AG10803 (cell line): ENCODE data around the gene ZNF30.

ENCODE experiments used
- DNase-seq: peaks from one replicate; pipeline ENCODE4 v3.0.0; 2010; ENCODE audit warnings: low read depth
- H3K4me3 ChIP-seq: 2 replicates; pipeline ENCODE4 v1.5.1; 2011; ENCODE audit warnings: mild to moderate bottlenecking, low read length, control low read depth
- TF ChIP-seq, protein P1 (sequence below): conservative IDR thresholded peaks from 2 replicates; pipeline ENCODE4 v1.5.1; 2011; ENCODE audit warnings: mild to moderate bottlenecking, low read length, control low read depth, inconsistent platforms

The ZNF30 gene

DNA sequence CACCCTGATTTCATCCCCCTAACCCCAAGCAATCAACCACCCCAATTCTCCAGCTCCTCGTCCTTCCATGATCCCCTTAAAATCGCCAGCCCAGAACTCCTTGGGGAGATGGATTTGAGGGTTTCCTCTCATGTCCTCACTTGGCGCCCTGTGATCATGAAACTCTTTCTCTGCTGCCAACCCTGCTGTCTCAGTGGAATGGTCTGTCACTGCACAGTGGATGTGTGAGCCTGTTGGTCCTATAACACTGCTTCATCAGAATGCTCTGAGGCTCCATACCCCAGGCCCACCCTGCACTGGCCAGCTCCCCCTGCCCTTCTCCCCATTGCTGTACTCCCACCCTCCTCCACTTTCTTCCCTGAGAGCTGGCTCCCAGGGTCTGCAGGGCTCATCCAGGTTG lies 49.9 kb downstream of the ZNF30 start:
- TF ChIP-seq, protein P1, sequence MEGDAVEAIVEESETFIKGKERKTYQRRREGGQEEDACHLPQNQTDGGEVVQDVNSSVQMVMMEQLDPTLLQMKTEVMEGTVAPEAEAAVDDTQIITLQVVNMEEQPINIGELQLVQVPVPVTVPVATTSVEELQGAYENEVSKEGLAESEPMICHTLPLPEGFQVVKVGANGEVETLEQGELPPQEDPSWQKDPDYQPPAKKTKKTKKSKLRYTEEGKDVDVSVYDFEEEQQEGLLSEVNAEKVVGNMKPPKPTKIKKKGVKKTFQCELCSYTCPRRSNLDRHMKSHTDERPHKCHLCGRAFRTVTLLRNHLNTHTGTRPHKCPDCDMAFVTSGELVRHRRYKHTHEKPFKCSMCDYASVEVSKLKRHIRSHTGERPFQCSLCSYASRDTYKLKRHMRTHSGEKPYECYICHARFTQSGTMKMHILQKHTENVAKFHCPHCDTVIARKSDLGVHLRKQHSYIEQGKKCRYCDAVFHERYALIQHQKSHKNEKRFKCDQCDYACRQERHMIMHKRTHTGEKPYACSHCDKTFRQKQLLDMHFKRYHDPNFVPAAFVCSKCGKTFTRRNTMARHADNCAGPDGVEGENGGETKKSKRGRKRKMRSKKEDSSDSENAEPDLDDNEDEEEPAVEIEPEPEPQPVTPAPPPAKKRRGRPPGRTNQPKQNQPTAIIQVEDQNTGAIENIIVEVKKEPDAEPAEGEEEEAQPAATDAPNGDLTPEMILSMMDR, result no peak
- no peak for DNase-seq
- H3K4me3 ChIP-seq, result no peak overlapping the region

DNA sequence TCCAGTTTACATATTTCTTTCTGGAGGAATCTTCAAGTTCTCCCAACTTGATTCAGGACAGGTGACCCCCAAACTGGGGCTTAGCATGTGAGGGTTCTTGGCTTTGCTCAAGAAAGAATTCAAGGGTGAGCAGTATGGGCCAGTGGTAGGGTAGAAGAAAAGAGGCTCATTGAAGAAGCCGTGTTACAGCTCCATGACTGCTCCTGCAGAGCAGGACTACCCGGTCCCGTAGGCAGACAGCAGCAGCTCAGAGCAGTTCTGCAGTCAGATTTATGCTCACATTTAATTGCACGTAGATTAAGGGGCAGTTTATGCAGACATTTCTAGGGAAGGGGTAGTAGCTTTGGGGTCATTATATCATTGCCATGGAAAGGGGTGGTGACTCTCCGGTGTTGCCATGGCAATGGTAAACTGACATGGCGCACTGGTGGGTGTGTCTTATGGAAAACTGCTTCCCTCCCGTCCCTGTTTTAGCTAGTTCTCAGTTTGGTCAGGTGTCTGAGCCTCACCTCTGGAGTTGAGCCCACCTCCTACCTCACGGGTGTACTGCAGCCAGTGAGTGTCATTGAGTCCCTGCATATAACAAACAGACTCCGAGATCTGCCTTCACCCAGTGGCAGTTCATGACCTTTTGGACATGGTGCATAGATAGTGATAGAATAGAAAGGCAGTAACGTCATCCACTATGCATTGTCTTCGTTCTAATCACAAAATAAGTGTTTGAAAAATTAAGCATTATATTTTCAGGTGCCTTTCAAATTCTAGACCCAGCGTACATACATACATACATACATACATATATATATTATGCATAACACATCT lies 53.3 kb downstream of the ZNF30 start:
- DNase-seq, result no peak
- no peak overlapping the region for H3K4me3 ChIP-seq
- TF ChIP-seq, protein P1, result no peak

DNA sequence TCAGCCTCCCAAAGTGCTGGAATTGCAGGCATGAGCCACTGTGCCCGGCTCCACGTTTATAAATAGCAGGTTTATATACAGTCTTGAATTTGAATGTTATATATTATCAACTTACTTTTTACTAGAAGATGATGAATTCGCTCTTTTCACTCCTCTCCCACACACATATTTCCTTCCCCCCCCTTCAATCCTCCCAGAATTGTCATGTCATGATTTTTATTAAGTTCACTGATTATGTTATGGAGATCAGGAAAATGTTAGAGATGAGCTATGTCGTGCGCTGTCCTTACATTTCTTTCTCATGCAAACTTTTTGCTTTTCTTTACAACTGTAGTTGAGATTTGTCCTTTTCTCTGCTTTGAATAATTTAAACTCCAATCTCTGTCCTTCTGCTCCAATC lies 55.6 kb downstream of the ZNF30 start:
- TF ChIP-seq, protein P1, result no peak
- DNase-seq, result no peak
- H3K4me3 ChIP-seq, result no peak overlapping the region

DNA sequence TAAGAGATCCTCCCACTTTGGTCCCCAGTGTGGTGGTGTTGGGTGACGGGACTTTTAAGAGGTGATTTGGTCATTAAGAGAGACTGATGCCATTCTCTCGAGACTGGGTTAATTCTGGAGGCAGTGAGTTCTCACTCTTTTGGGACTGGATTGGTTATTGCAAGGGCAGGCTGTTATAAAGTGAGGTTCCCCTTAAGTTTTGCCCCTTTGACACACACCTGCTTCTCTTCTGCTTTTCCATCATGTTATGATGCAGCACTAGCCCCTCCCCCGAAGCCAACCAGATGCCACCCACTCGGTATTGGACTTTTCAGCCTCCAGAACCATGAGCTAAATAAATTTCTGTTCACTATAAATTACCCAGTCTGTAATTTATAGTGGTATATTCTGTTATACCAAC lies 57.1 kb downstream of the ZNF30 start:
- no peak overlapping the region for H3K4me3 ChIP-seq
- TF ChIP-seq, protein P1, result no peak

DNA sequence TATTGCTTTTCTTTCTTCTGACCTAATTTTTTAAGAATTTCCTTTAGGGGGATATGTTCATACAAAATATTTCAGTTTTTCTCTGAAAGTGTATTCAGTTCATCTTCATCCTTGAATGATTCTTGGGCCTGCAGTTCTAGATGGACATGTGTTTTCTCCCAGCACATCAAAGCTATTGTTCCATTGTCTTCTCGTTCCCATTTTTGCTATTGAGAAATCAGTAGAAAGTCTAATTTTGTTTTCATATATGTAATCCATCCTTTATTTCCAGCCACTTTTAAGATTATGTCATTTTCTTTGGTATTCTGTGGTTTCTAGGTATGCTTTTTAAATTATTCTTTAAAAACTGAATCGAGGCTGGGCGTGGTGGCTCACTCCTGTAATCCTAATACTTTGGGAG lies 57.6 kb downstream of the ZNF30 start:
- TF ChIP-seq, protein P1, result no peak
- no peak for DNase-seq
- no peak overlapping the region for H3K4me3 ChIP-seq

More for the DNA sequence above, 57.1 kb downstream of the ZNF30 start:
- DNase-seq, result no peak

DNA sequence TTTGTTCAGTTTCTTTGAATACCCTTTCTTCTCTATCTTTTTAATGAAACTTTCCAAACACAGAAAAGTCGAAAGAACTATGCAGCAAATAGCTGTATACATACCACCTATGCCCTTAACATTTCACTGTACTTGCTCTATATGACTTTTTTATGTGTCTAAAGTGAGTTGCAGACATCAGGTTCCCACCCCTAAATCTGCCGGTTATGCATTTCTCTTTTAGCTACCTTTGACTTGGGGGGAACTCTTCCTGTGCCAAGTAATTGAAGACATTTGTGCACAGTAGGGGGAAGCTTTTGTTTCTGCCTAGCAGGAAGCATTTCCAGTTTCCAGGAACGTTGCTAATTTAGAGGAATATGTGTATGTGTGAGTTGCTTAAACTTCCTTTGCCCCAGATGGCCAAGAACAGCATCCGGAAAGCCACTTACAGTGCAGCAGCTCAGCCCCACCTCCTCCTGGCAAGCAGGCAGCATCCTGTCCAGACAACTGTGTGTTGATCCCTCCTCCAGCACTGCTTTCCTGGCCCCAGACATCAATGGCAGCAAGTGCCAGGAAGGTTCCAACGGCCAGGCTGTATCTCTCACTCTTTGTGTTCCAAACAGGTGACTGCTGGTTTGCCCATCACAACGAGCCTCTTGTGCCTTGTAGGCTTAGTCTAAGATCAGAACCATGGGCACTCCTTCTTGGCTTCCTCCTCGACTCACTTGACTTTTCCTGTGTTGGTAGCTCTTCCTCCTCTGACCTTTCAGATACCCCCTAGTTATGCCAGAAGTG lies 58.7 kb downstream of the ZNF30 start:
- peak; percentile 41 for DNase-seq
- H3K4me3 ChIP-seq, result no peak overlapping the region
- TF ChIP-seq, protein P1, result no peak
